Breast epithelium (tissue), 3 donors: ENCODE data around the gene ASIC4.

ENCODE experiments used
- CTCF ChIP-seq, 3 donors: fragments of 450-650 bp; IDR thresholded peaks; one replicate each; pipeline ENCODE4 v1.5.1; 2016 to 2017; ENCODE audit warnings: antibody characterized with exemption in 3 of 3, mild to moderate bottlenecking in 3 of 3, moderate library complexity in 3 of 3
- POLR2A ChIP-seq: fragments of 450-650 bp; IDR thresholded peaks from one replicate; pipeline ENCODE4 v1.6.1; 2016; ENCODE audit warnings: antibody characterized with exemption, mild to moderate bottlenecking, moderate library complexity
- POLR2AphosphoS5 ChIP-seq, 3 donors: sonication (generic); formaldehyde crosslinking; IDR thresholded peaks; one replicate each; pipeline ENCODE4 v1.6.1; 2017; ENCODE audit warnings: antibody characterized with exemption in 3 of 3

- TF ChIP-seq CTCF (IDR thresholded peaks at IDR 0.05) (no peak), POLR2AphosphoS5 (IDR thresholded peaks at IDR 0.05) (no peak), POLR2A (no peak)
Observed at GRCh38 chr2:219536967-219537366, 22.7 kb downstream of the ASIC4 start.
